H4 (cell line): ENCODE measurements around the gene C22orf31. TPM values are rescaled to one million over a fixed set of nuclear protein-coding genes. Genes with fewer than 3 reads are reported as not detected.

Source experiments
- DNase-seq: peaks from one replicate; pipeline ENCODE4 v3.0.0-alpha.2; 2015; ENCODE audit warnings: low spot score
- total RNA-seq: library from RNA; depleted of rRNA; stranded (reverse); fragments of >200 nt; shearing (Covaris generic); gene quantifications from 2 replicates; pipeline ENCODE4 v1.2.3, GENCODE V29; 2014

C22orf31 gene
- total RNA-seq, 1 experiment from 2014 or later = not detected

DNA sequence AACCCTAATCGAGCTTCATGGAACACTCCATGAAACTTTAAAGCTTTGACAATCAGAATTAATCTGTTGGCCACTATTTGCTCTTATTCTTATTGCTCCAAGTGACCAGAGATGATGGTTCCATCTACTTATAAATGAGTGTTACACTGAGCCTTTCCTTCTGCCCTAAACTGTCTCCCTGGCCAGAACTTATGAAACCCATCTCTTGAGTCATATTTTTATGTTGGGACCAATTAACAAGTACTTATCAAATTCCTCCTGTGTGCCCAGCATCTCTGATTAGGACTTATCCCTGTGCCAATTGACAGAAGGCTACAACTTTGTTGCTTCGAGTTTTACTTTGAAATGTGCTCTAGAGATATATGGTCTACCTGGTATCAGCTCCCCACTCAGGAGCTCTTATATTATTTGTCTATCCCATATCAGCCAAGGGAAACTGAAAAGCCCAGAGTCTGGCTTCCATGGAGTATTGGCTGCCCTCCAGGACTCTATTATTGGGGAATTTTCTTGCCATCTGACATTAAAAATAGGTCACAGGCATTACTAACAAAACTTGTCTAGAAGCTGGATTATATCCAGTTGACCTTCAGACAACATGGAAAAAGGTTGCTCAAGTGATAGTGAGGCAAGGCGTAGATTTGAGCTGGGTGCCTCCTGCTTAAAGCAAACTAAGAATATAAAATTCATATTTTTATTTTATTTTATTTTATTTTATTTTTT is 20.0 kb upstream of the C22orf31 start:
- DNase-seq = no peak

- peak; percentile 50 for DNase-seq
These were observed 18.7 kb upstream of the C22orf31 start for GRCh38 chr22:29080106-29080975.

DNA sequence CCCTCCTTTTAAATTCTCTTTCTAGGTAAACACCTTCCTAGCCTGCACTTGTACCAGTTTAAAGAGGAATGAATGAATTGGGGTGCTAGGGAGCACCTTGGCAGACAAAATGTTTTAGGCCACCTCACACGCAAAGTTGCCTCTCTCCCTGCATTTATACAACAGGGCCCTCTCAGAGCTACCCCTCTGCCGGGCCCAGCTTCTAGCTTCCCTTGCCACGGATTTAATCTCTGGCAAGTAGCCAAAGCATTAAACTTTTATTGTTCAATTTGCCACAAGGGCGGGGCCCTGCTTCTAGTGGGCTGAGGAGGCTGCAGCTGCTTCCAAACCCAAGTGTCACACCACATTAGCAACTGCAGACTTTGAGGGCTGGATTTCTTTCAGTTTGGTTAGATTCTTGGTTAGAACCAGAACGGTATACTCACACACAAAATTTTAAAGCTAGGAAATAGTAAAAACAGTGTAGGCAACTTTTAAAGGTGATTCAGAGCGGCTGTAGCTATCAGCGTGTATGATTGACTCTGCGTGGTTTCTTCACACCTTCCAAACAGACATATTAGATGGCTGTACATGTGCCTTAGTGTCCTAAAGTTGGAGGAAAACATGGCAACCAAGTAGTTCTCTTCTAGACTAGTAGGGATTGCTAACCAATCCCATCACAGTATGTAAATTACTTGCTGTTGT is 17.7 kb upstream of the C22orf31 start:
- DNase-seq = peak; percentile 11

DNA sequence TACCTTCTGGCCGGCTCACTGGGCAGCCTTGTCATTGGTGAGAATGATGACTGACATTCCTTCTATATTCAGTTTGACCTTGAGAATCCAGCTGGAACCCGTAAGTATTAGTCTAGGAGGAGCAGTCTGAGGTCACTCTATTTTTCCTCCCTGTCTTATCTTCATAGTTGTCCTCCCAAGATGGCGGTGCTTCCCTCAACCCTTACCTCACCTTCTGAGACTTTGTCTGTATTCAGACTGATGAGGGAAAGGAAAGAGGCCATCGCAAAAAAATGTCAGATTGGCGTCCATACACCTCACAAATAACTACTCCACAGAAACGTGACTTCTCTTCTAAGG is 17.2 kb upstream of the C22orf31 start:
- DNase-seq = no peak

- DNase-seq = no peak
These were observed 16.6 kb upstream of the C22orf31 start for GRCh38 chr22:29078036-29078868.

- no peak for DNase-seq
These were observed 12.7 kb upstream of the C22orf31 start for GRCh38 chr22:29074276-29074772.

- no peak for DNase-seq
These were observed 12.1 kb upstream of the C22orf31 start for GRCh38 chr22:29073618-29074275.

DNA sequence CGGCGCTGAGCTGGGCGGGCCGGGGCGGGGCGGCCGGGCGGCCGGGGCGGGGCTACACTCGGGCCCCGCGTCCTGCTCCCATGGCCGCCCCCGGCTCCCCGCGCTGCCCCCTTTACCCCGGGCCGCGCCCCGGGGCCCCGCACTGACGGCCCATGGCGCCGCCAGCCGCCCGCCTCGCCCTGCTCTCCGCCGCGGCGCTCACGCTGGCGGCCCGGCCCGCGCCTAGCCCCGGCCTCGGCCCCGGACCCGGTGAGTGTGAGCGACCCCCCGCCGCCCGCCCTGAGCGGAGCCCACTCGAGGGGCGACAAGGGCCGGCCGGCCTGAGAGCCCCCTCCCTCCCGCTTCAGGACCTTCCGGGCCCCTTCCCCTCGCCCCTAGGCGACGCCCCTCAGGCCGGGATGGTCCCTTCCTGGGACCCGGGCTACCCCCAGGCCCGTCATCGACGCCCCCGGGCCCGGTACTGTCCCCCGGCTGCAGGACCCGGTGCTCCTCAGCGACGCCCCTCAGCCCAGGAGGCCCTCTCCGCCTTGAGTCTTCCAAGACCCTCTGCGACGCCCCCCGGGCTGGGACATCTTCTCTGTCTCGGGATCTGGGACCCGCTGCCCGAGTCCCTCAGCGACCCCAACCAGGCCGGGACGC is 11.5 kb upstream of the C22orf31 start, which contains the start of gene KREMEN1:
KREMEN1 (plus strand) TSS at position 57 of the 639 bp plus-strand sequence; CDS start at position 153, 96 bp downstream.
- no peak for DNase-seq

- DNase-seq = peak; percentile 34
These were observed 10.8 kb upstream of the C22orf31 start for GRCh38 chr22:29072193-29072978.

- DNase-seq = no peak
These were observed 9.8 kb upstream of the C22orf31 start for GRCh38 chr22:29071261-29072045.

GRCh38 chr22:29070490-29070889 is 8.9 kb upstream of the C22orf31 start:
- DNase-seq = no peak

- DNase-seq = no peak
These were observed 7.8 kb upstream of the C22orf31 start for GRCh38 chr22:29069463-29069862.

GRCh38 chr22:29065468-29066190 is 4.0 kb upstream of the C22orf31 start:
- no peak for DNase-seq

GRCh38 chr22:29062286-29062821 is 723 bp upstream of the C22orf31 start:
- DNase-seq = no peak

DNA sequence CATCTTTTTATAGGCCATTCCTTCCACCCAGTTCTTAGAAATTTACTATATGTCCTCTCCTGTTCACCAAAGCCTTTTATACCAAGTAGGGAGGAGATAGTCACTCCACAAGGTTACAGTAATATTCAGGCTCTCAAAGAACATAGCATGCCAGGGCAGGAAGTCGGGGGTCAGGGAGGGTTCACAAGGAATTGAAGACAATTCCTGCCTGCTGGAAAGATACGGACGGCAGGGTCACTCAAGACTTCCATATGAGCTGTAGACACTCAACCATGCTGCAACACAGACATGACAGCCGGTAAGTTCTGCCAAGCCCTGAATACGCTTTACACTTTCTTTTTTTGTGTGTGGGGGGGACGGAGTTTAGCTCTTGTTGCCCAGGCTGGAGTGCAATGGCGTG is 700 bp downstream of the C22orf31 start:
- DNase-seq = no peak

- DNase-seq = no peak
These were observed 1.3 kb downstream of the C22orf31 start for GRCh38 chr22:29060251-29060869.

GRCh38 chr22:29056472-29056871 is 5.2 kb downstream of the C22orf31 start:
- no peak for DNase-seq
